ENCODE results near the gene TWIST2. TPM values are rescaled to one million over a fixed set of nuclear protein-coding genes. Genes with fewer than 3 reads are reported as not detected.

The TWIST2 gene
- total RNA-seq, 3 donors from 2014 or later = 38.2 to 200 (median 178) TPM

DNA sequence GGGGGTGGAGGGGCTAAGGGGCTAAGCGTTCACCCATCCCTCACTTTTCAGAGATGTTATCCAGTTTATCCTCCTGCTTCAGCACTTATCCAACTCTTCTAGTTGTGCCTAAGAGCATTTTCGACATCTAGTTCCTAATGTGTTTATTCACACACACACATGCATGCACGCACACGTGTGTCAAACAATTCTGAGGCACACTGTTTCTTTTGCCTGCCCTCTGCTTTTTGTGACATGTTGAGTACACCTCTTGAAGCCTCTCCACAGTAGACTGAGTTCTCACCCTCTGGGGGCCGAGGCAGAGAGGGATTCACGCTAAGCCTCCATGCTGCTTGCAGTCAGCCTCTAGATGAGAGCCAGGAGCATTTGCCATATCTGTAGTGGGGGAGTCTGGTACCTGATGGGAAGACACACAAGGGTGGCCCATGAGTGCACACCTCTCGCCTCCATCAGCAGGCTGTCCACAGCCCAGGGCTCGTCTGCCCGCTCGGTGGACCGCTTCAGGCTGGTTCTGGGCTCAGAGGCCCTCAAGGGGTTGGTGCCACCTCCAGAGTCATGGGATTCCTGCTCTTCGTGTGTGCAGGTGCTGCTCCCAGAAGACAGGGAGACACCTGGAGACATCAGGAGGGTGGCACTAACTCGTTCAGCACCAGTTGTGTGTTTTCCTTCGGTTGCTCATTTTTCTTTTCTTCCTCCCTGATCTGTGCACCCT is 11.9 kb downstream of the TWIST2 start:
- no peak for DNase-seq (ENCODE audit: low spot score in 2 of 2)
- H3K27me3 ChIP-seq = no peaks in the 10 kb centered on the region
- no peaks in the 10 kb centered on the region for H3K9me3 ChIP-seq
- no peaks in the 10 kb centered on the region for H3K36me3 ChIP-seq
- peak overlapping the region in 1 of 3 donors; percentile 22 for H3K4me3 ChIP-seq
- peaks cover 5 to 7% of the 10 kb centered on the region in 2 donors for H3K4me1 ChIP-seq
- intact Hi-C loops (cut with DNase I; ENCODE audit: low total_unique reads) = no loop called here
- peak overlapping the region in 1 of 2 donors; percentile 52 for H3K27ac ChIP-seq
- TF ChIP-seq POLR2AphosphoS5 (IDR thresholded peaks at IDR 0.05) = no peak
- no peak for TF ChIP-seq POLR2A (IDR thresholded peaks at IDR 0.05)
- TF ChIP-seq CTCF (IDR thresholded peaks at IDR 0.05) = no peak

- Histone ChIP-seq H3K4me3 (peak overlapping the region in 1 of 3 donors; percentile 25), H3K27me3 (no peaks in the 10 kb centered on the region), H3K27ac (peak overlapping the region in 1 of 2 donors; percentile 72), H3K9me3 (no peaks in the 10 kb centered on the region), H3K36me3 (no peaks in the 10 kb centered on the region), H3K4me1 (peaks cover 5 to 7% of the 10 kb centered on the region in 2 donors)
- TF ChIP-seq CTCF (IDR thresholded peaks at IDR 0.05) = no peak
- no peak for TF ChIP-seq POLR2AphosphoS5 (IDR thresholded peaks at IDR 0.05)
- TF ChIP-seq POLR2A (IDR thresholded peaks at IDR 0.05) = no peak
- no peak for DNase-seq (ENCODE audit: low spot score in 2 of 2)
- intact Hi-C loops (cut with DNase I; ENCODE audit: low total_unique reads) = no loop called here
Measured at GRCh38 chr2:238861013-238861730, 13.3 kb downstream of the TWIST2 start.

GRCh38 chr2:238861766-238862315 is 14.0 kb downstream of the TWIST2 start:
- intact Hi-C loops (cut with DNase I; ENCODE audit: low total_unique reads) = no loop called here
- Histone ChIP-seq H3K4me3 (no peak overlapping the region), H3K36me3 (no peaks in the 10 kb centered on the region), H3K27me3 (no peaks in the 10 kb centered on the region), H3K4me1 (peaks cover 5 to 10% of the 10 kb centered on the region in 2 donors), H3K27ac (peak overlapping the region in 1 of 2 donors; percentile 72), H3K9me3 (no peaks in the 10 kb centered on the region)
- DNase-seq (ENCODE audit: low spot score in 2 of 2) = no peak
- no peak for TF ChIP-seq POLR2A (IDR thresholded peaks at IDR 0.05)
- no peak for TF ChIP-seq POLR2AphosphoS5 (IDR thresholded peaks at IDR 0.05)
- no peak for TF ChIP-seq CTCF (IDR thresholded peaks at IDR 0.05)

GRCh38 chr2:238862701-238863100 is 14.8 kb downstream of the TWIST2 start:
- Histone ChIP-seq H3K4me3 (no peak overlapping the region), H3K9me3 (no peaks in the 10 kb centered on the region), H3K36me3 (no peaks in the 10 kb centered on the region), H3K27ac (peak overlapping the region in 1 of 2 donors; percentile 91), H3K27me3 (no peaks in the 10 kb centered on the region), H3K4me1 (peaks cover 10 to 16% of the 10 kb centered on the region in 2 donors)
- DNase-seq (ENCODE audit: low spot score in 2 of 2) = no peak
- intact Hi-C loops (cut with DNase I; ENCODE audit: low total_unique reads) = no loop called here
- TF ChIP-seq POLR2AphosphoS5 (IDR thresholded peaks at IDR 0.05) = no peak
- no peak for TF ChIP-seq POLR2A (IDR thresholded peaks at IDR 0.05)
- TF ChIP-seq CTCF (IDR thresholded peaks at IDR 0.05) = no peak

GRCh38 chr2:238863231-238863630 is 15.3 kb downstream of the TWIST2 start:
- Histone ChIP-seq H3K9me3 (no peaks in the 10 kb centered on the region), H3K36me3 (no peaks in the 10 kb centered on the region), H3K27ac (peak overlapping the region; percentile 79 to 91), H3K4me3 (no peak overlapping the region), H3K4me1 (peaks cover 11 to 21% of the 10 kb centered on the region in 2 donors), H3K27me3 (no peaks in the 10 kb centered on the region)
- no peak for DNase-seq (ENCODE audit: low spot score in 2 of 2)
- TF ChIP-seq POLR2A (IDR thresholded peaks at IDR 0.05) = no peak
- no peak for TF ChIP-seq POLR2AphosphoS5 (IDR thresholded peaks at IDR 0.05)
- no peak for TF ChIP-seq CTCF (IDR thresholded peaks at IDR 0.05)
- intact Hi-C loops (cut with DNase I; ENCODE audit: low total_unique reads) = no loop called here

Measured in breast epithelium (tissue), 4 donors.